Measurements from ENCODE around the gene GCK.

GCK gene

GRCh38 chr7:44189286-44189992 lies at the start of gene GCK:
Gene GCK, minus strand, starts transcription at chr7:44189439. Its CDS starts 486 bp downstream, at chr7:44188953.
- DNase-seq: peak; percentile 15

- DNase-seq: no peak
These were observed 49.0 kb upstream of the GCK start for GRCh38 chr7:44238116-44238695.

GRCh38 chr7:44237696-44238095 lies 48.5 kb upstream of the GCK start:
- DNase-seq: no peak

GRCh38 chr7:44236333-44236728 lies 47.1 kb upstream of the GCK start:
- DNase-seq: no peak

GRCh38 chr7:44235582-44236332 lies 46.5 kb upstream of the GCK start:
- DNase-seq: no peak

- no peak for DNase-seq
These were observed 45.8 kb upstream of the GCK start for GRCh38 chr7:44235066-44235465.

GRCh38 chr7:44232901-44233715 lies 43.9 kb upstream of the GCK start:
- no peak for DNase-seq

- no peak for DNase-seq
These were observed 43.2 kb upstream of the GCK start for GRCh38 chr7:44232396-44232795.

GRCh38 chr7:44231088-44231487 lies 41.8 kb upstream of the GCK start:
- no peak for DNase-seq

GRCh38 chr7:44230286-44230685 lies 41.0 kb upstream of the GCK start:
- DNase-seq: no peak

GRCh38 chr7:44229546-44230105 lies 40.4 kb upstream of the GCK start:
- DNase-seq: no peak

- DNase-seq: no peak
These were observed 39.5 kb upstream of the GCK start for GRCh38 chr7:44228571-44229350.

GRCh38 chr7:44227911-44228310 lies 38.7 kb upstream of the GCK start:
- DNase-seq: no peak

- DNase-seq: no peak
These were observed 37.1 kb upstream of the GCK start for GRCh38 chr7:44226396-44226753.

- no peak for DNase-seq
These were observed 36.5 kb upstream of the GCK start for GRCh38 chr7:44225566-44226395.

- DNase-seq: no peak
These were observed 35.8 kb upstream of the GCK start for GRCh38 chr7:44224974-44225565.

GRCh38 chr7:44224080-44224973 lies 35.1 kb upstream of the GCK start:
- DNase-seq: peak; percentile 25

GRCh38 chr7:44223362-44224079 lies 34.3 kb upstream of the GCK start:
- peak; percentile 65 for DNase-seq

GRCh38 chr7:44222776-44223261 lies 33.6 kb upstream of the GCK start:
- DNase-seq: no peak

Measured in NCI-H2081 treated with DMSO at 0.1 percent for 48 hours (cell line).